GM12878 (cell line): ENCODE measurements around the gene EIF1AD. TPM values are rescaled to one million over a fixed set of nuclear protein-coding genes. Genes with fewer than 3 reads are reported as not detected.

ENCODE experiments used
- ATAC-seq: fragments of 200-7000 bp; cut with Tn5 transposase; 3 replicates; pipeline ENCODE4 v1.9.1; 2020; ENCODE audit warnings: mild to moderate bottlenecking, moderate library complexity
- BruUV-seq: library from RNA; stranded (reverse); fragments of 400-500 nt; replicated peaks from 2 replicates; lab custom pipeline; 2021; lab: Mats Ljungman, UMichigan
- CTCF ChIA-PET: fragments of 300-600 bp; sonication (Branson Sonifier 250); formaldehyde crosslinking; extraction: SDS; loops from one replicate; lab custom pipeline; 2021; ENCODE audit warnings: inconsistent platforms; lab: Yijun Ruan, JAX
- POLR2A ChIA-PET: fragments of 350-600 bp; formaldehyde crosslinking; extraction: SDS; loops from one replicate; lab custom pipeline; 2021; ENCODE audit warnings: inconsistent platforms; lab: Charles Lee
- RAD21 ChIA-PET: fragments of 300-600 bp; sonication (Branson Sonifier 250); formaldehyde crosslinking; loops from one replicate; lab custom pipeline; 2023; ENCODE audit warnings: antibody characterized with exemption; ENCODE audit not compliant: unreplicated experiment; lab: Charles Lee
- SMC1A ChIA-PET: fragments of 300-600 bp; sonication (Branson Sonifier 250); formaldehyde crosslinking; loops from one replicate; lab custom pipeline; 2023; ENCODE audit not compliant: unreplicated experiment, uncharacterized antibody; lab: Charles Lee
- DNase-seq: peaks from one replicate; pipeline ENCODE4 v3.0.0-alpha.2; 2011; ENCODE audit warnings: low read depth, low spot score
- FAIRE-seq: peaks from 3 replicates; lab custom pipeline; 2011; peaks lifted over from hg19 to GRCh38; lab: Jason Lieb, UNC
- H2AFZ ChIP-seq: 2 replicates; pipeline ENCODE4 v1.6.0; 2011; ENCODE audit warnings: low read depth, low read length, control low read depth; ENCODE audit not compliant: control insufficient read depth
- H3K27ac ChIP-seq: 2 replicates; pipeline ENCODE4 v1.5.1; 2011; ENCODE audit warnings: control low read depth; ENCODE audit not compliant: control insufficient read depth, insufficient read depth
- H3K27me3 ChIP-seq, 2 experiments: replicated peaks in 1 of 2; 2 replicates each; pipeline versions ENCODE4 v1.6.0 to v1.6.1; 2011; ENCODE audit warnings: low read length in 1 of 2; ENCODE audit not compliant: control insufficient read depth in 2 of 2, insufficient read depth in 2 of 2
- H3K36me3 ChIP-seq, 2 experiments: 2 replicates each; pipeline ENCODE4 v1.5.1; 2011; ENCODE audit warnings: low read length in 1 of 2; ENCODE audit not compliant: control insufficient read depth in 2 of 2, insufficient read depth in 2 of 2
- H3K4me1 ChIP-seq: 2 replicates; pipeline ENCODE4 v1.6.1; 2011; ENCODE audit warnings: mild to moderate bottlenecking, low read length, moderate library complexity, mixed read lengths; ENCODE audit not compliant: control insufficient read depth, insufficient read depth
- H3K4me2 ChIP-seq: 2 replicates; pipeline ENCODE4 v1.6.0; 2011; ENCODE audit warnings: control low read depth; ENCODE audit not compliant: control insufficient read depth, insufficient read depth
- H3K4me3 ChIP-seq: fragments of 200-600 bp; sonication (generic); 2 replicates; pipeline ENCODE4 v1.5.1; 2016
- H3K79me2 ChIP-seq: 2 replicates; pipeline ENCODE4 v1.6.0; 2011; ENCODE audit warnings: low read length; ENCODE audit not compliant: control insufficient read depth, insufficient read depth
- H3K9ac ChIP-seq: 2 replicates; pipeline ENCODE4 v1.8.0; 2011; ENCODE audit warnings: low read length, control low read depth, mixed read lengths; ENCODE audit not compliant: control insufficient read depth, insufficient read depth
- H3K9me3 ChIP-seq: replicated peaks from 3 replicates; pipeline ENCODE4 v1.5.1; 2011; ENCODE audit warnings: mild to moderate bottlenecking, low read length; ENCODE audit not compliant: control insufficient read depth, insufficient read depth
- H4K20me1 ChIP-seq: 2 replicates; pipeline ENCODE4 v1.6.0; 2011; ENCODE audit not compliant: control insufficient read depth, insufficient read depth
- EP300 ChIP-seq, 2 experiments: fragments of 150-350 bp in 1 of 2; IDR thresholded peaks; 2 replicates each; pipeline ENCODE4 v1.6.1; 2011 to 2012; ENCODE audit warnings: low read depth in 2 of 2, low read length in 2 of 2, borderline replicate concordance in 1 of 2, improper control_type of control experiment in 1 of 2, inconsistent platforms in 1 of 2; ENCODE audit not compliant: control insufficient read depth in 1 of 2
- JUNB ChIP-seq: IDR thresholded peaks from 2 replicates; pipeline ENCODE4 v1.6.1; 2016; ENCODE audit warnings: antibody characterized with exemption, mild to moderate bottlenecking
- JUND ChIP-seq: IDR thresholded peaks from 2 replicates; pipeline ENCODE4 v1.6.1; 2012; ENCODE audit warnings: low read depth, mild to moderate bottlenecking, low read length, improper control_type of control experiment, moderate library complexity
- NFYA ChIP-seq: IDR thresholded peaks from 2 replicates; pipeline ENCODE4 v1.6.1; 2011; ENCODE audit warnings: low read depth, mild to moderate bottlenecking, low read length, improper control_type of control experiment, borderline replicate concordance
- PAX8 ChIP-seq: fragments of 450-650 bp; IDR thresholded peaks from 2 replicates; pipeline ENCODE4 v1.6.1; 2017; ENCODE audit warnings: mild to moderate bottlenecking, moderate library complexity
- POLR2AphosphoS5 ChIP-seq: IDR thresholded peaks from 2 replicates; pipeline ENCODE4 v1.6.1; 2011; ENCODE audit warnings: mild to moderate bottlenecking, low read length, inconsistent platforms
- RELA ChIP-seq: fragments of 450-650 bp; IDR thresholded peaks from 2 replicates; pipeline ENCODE4 v1.8.0; 2014; ENCODE audit warnings: borderline replicate concordance; ENCODE audit not compliant: partially characterized antibody
- SIN3A ChIP-seq: IDR thresholded peaks from 2 replicates; pipeline ENCODE4 v1.6.1; 2012; ENCODE audit warnings: low read depth, low read length, improper control_type of control experiment
- SMC3 ChIP-seq: IDR thresholded peaks from 2 replicates; pipeline ENCODE4 v1.6.1; 2011; ENCODE audit warnings: low read length, improper control_type of control experiment, borderline replicate concordance
- YBX1 ChIP-seq: fragments of 450-650 bp; IDR thresholded peaks from 2 replicates; pipeline ENCODE4 v1.6.1; 2016; ENCODE audit warnings: antibody characterized with exemption
- ZNF207 ChIP-seq: fragments of 450-650 bp; IDR thresholded peaks from 2 replicates; pipeline ENCODE4 v1.6.1; 2014; ENCODE audit warnings: antibody characterized with exemption, mild to moderate bottlenecking, borderline replicate concordance
- WGBS: methylation state at CpG from one replicate; pipeline ENCODE4 v1.1.6; 2016; ENCODE audit warnings: low lambda C conversion rate; ENCODE audit not compliant: insufficient replicate concordance, insufficient coverage; ENCODE audit errors: missing lambda C conversion rate; 5-methylcytosine and 5-hydroxymethylcytosine counted together
- in situ Hi-C: fragments of 300-500 bp; cut with MboI; formaldehyde crosslinking; loops from 9 replicates; pipeline ENCODE4 v1.14.3; 2018; ENCODE audit warnings: mixed read lengths
- intact Hi-C: fragments of 100-400 bp; cut with micrococcal nuclease; formaldehyde crosslinking; loops from one replicate; pipeline ENCODE4 v1.14.2; 2022; ENCODE audit not compliant: unreplicated experiment
- polyA plus RNA-seq, 11 experiments: library from polyadenylated mRNA; depleted of rRNA in 4 of 11; unstranded in 6 of 11; stranded (reverse) in 5 of 11; fragments of >200 nt; fragmentation: Nextera tagmentation in 4 of 11; fragmentation: Illumina TruSeq in 1 of 11; extraction: Ambion mirVana in 4 of 11; extraction: Trizol in 1 of 11; gene quantifications; 1 replicate in 1 of 11; 2 replicates in 10 of 11; pipeline versions ENCODE4 v1.2.1 to v1.2.3, GENCODE V29; 2011 to 2016; ENCODE audit warnings: inconsistent platforms in 2 of 11, missing spikeins in 2 of 11, low read depth in 1 of 11
- total RNA-seq, 4 experiments: library from RNA; depleted of rRNA in 3 of 4; stranded (reverse); fragments of >200 nt in 3 of 4; fragmentation: Illumina TruSeq in 1 of 4; extraction: Trizol in 1 of 4; gene quantifications; 2 replicates each; pipeline versions ENCODE4 v1.2.1 to v1.2.3, GENCODE V29; 2013 to 2021
- TF ChIP-seq, protein P1 (sequence below): fragments of 450-650 bp; IDR thresholded peaks from 2 replicates; pipeline ENCODE4 v1.6.1; 2016; ENCODE audit warnings: mild to moderate bottlenecking, moderate library complexity, borderline replicate concordance

The EIF1AD gene
- total and polyA plus RNA-seq, 10 of the 15 experiments (the other 5 are each of a cell fraction or from before 2014, with no cell fraction given) = 31.6 to 56.8 (median 39.5) TPM

DNA sequence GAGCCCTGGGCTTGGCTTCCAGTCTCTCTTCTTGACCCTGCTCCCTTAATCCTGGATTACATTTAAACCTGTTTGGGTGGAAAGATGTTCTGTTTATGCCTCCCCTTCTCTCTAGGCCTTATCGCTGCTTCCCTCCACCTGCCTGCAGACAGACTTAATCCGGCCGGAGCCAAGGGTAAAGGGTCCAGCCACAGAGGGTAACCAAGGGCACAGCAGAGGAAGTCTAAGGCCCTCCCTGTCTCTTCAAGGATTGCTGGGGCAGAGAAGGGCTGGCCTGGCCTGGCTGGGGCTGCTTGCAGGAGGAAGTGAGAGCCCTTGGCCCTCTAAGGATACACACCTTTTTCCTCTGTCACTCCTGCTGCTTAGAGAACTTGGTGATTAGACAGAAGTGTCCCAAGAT, 44.9 kb upstream of the EIF1AD start:
- FAIRE-seq (no peak), DNase-seq (no peak), ATAC-seq (no peak)
- no peak overlapping the region for H3K4me3 ChIP-seq
- SMC1A ChIA-PET = interaction anchor here (0.8 to 1.2 kb wide), 2 partner anchors 21 to 84 kb away, joined by 3 read pairs; no protein-coding TSS in a partner anchor
- no peak overlapping the region for H3K9ac ChIP-seq
- no TSS peak for BruUV-seq
- no peaks in the 10 kb centered on the region for H3K27me3 ChIP-seq
- intact Hi-C loops (no loop called here), in situ Hi-C loops (no loop called here)
- RAD21 ChIA-PET = interaction anchor here (1.1 kb wide), 1 partner anchor 87 kb away, joined by 4 read pairs; no protein-coding TSS in a partner anchor
- no peaks in the 10 kb centered on the region for H3K36me3 ChIP-seq
- H3K4me1 ChIP-seq = peaks cover 11% of the 10 kb centered on the region
- H3K9me3 ChIP-seq = no peaks in the 10 kb centered on the region
- CTCF ChIA-PET = interaction anchor here (0.7 to 5.0 kb wide), 11 partner anchors 9 to 239 kb away, joined by 3 to 71 read pairs (median 8); partner anchors contain the start of genes CATSPER1 and PACS1
- H2AFZ ChIP-seq = no peak overlapping the region
- H3K27ac ChIP-seq = no peak overlapping the region
- TF ChIP-seq JUNB = no peak
- TF ChIP-seq SIN3A = no peak
- TF ChIP-seq NFYA = no peak
- TF ChIP-seq, all 136 proteins: peak for 0
- POLR2A ChIA-PET = no interaction called here
- H3K4me2 ChIP-seq = no peak overlapping the region
- H4K20me1 ChIP-seq = no peaks in the 10 kb centered on the region
- no peaks in the 10 kb centered on the region; the same call in 1 of the 2 replicates for H3K79me2 ChIP-seq
- 93% methylated on average over 3 of the region's 3 CpGs for WGBS

DNA sequence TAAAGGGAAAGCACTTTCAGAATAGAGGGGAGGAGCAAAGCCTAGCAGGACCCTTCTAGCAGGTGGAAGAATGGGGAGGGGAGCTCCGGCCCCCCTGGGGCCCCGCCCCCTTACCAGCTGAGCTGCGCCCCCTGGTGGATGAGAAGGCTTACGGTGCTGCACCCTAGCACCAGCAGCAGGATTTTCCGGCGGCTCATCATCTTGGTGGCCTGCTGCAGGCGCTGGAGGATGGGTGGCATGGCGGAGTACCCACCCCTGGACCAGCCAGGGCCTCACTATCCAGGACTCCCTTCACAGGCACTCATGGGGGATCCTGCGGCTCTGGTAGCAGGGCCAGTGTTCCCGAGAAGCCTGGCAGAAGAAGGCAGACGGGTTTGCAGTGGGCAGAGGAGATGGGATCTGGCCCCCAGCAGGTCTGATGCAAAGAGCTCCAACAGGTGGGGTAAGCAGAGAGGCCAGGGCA, 43.3 kb upstream of the EIF1AD start:
- ChIA-PET RAD21 (interaction anchor here (0.6 to 1.6 kb wide), 16 partner anchors 8 to 1685 kb away, joined by 3 to 7 read pairs (median 4); partner anchors contain the start of genes BANF1, CCDC85B, KAT5 and MUS81), SMC1A (interaction anchor here (1.0 to 2.8 kb wide), 13 partner anchors 9 to 91 kb away, joined by 3 to 16 read pairs (median 6); partner anchors contain the start of gene CATSPER1), CTCF (interaction anchor here (0.7 to 5.0 kb wide), 49 partner anchors 9 to 333 kb away, joined by 3 to 71 read pairs (median 5); partner anchors contain the start of genes BANF1, CATSPER1, CCDC85B and EIF1AD), POLR2A (interaction anchor here (1.0 to 1.8 kb wide), 5 partner anchors 9 to 90 kb away, joined by 3 to 6 read pairs (median 4); no protein-coding TSS in a partner anchor)
- Histone ChIP-seq H3K36me3 (no peaks in the 10 kb centered on the region), H3K4me2 (peak overlapping the region; percentile 47; the same call in 1 of the 2 replicates), H3K9me3 (no peaks in the 10 kb centered on the region), H3K4me1 (peaks cover 2% of the 10 kb centered on the region; the same call in 1 of the 2 replicates), H3K79me2 (no peaks in the 10 kb centered on the region), H3K27me3 (no peaks in the 10 kb centered on the region), H3K9ac (no peak overlapping the region), H3K27ac (no peak overlapping the region), H2AFZ (peak overlapping the region; percentile 57), H4K20me1 (no peaks in the 10 kb centered on the region), H3K4me3 (no peak overlapping the region)
- ATAC-seq = peak; percentile 98
- FAIRE-seq = peak; percentile 95
- BruUV-seq = no TSS peak
- in situ Hi-C loops = no loop called here
- intact Hi-C loops = no loop called here
- no peak for DNase-seq
- WGBS = 11% methylated on average over 11 of the region's 11 CpGs
- TF ChIP-seq POLR2AphosphoS5 (no peak), ZNF207 (no peak), JUND (no peak), JUNB (no peak), PAX8 (no peak), EP300 (IDR thresholded peaks at IDR 0.05; ENCODE audit: borderline replicate concordance in 1 of 2, control insufficient read depth in 1 of 2, low read depth in 2 of 2, low read length in 2 of 2) (no peak), SMC3 (peak; percentile 62; the same call in 1 of the 2 replicates), RELA (peak; percentile 19), YBX1 (no peak)
- TF ChIP-seq, protein P1, sequence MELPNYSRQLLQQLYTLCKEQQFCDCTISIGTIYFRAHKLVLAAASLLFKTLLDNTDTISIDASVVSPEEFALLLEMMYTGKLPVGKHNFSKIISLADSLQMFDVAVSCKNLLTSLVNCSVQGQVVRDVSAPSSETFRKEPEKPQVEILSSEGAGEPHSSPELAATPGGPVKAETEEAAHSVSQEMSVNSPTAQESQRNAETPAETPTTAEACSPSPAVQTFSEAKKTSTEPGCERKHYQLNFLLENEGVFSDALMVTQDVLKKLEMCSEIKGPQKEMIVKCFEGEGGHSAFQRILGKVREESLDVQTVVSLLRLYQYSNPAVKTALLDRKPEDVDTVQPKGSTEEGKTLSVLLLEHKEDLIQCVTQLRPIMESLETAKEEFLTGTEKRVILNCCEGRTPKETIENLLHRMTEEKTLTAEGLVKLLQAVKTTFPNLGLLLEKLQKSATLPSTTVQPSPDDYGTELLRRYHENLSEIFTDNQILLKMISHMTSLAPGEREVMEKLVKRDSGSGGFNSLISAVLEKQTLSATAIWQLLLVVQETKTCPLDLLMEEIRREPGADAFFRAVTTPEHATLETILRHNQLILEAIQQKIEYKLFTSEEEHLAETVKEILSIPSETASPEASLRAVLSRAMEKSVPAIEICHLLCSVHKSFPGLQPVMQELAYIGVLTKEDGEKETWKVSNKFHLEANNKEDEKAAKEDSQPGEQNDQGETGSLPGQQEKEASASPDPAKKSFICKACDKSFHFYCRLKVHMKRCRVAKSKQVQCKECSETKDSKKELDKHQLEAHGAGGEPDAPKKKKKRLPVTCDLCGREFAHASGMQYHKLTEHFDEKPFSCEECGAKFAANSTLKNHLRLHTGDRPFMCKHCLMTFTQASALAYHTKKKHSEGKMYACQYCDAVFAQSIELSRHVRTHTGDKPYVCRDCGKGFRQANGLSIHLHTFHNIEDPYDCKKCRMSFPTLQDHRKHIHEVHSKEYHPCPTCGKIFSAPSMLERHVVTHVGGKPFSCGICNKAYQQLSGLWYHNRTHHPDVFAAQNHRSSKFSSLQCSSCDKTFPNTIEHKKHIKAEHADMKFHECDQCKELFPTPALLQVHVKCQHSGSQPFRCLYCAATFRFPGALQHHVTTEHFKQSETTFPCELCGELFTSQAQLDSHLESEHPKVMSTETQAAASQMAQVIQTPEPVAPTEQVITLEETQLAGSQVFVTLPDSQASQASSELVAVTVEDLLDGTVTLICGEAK = no peak
